HG02938 (cell line): ENCODE data around the gene TUBGCP4.

Experiments used
- ATAC-seq: cut with Tn5 transposase; IDR thresholded peaks from one replicate; pipeline ENCODE4 v1.9.1; 2021; ENCODE audit warnings: mild to moderate bottlenecking, moderate library complexity; ENCODE audit not compliant: unreplicated experiment

Gene TUBGCP4

DNA sequence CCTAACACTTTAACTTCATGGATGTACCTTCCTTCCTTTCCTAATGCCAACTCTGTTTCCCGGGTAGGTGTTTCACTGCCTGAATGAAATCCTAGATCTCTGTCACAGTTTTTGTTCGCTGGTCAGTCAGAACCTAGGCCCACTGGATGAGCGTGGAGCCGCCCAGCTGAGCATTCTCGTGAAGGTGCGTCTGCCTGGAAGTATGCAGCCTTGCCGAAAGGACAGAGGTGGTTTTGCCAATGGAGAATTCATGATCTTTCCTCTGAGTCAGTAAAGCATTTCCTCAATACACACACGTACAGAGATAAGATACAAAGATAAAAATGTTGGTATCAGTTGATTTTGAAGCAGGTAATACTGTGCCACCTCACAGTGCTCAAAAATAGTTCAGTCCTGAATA, 32.7 kb downstream of the TUBGCP4 start:
- ATAC-seq = no peak

DNA sequence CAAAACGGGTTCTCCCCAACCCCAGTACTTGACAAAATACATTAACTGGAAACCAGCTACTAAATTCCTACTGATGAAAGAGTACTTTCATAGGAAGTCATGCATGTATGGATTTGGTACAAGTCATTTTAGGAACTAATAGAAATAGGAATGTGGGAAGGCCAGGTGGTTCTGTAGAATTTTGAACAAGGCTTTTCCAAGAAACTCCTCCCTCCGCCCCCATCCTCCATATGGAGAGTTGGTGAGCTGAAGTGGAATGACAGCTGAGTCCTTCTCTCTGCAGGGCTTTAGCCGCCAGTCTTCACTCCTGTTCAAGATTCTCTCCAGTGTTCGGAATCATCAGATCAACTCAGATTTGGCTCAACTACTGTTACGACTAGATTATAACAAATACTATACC, 33.2 kb downstream of the TUBGCP4 start:
- ATAC-seq = no peak

DNA sequence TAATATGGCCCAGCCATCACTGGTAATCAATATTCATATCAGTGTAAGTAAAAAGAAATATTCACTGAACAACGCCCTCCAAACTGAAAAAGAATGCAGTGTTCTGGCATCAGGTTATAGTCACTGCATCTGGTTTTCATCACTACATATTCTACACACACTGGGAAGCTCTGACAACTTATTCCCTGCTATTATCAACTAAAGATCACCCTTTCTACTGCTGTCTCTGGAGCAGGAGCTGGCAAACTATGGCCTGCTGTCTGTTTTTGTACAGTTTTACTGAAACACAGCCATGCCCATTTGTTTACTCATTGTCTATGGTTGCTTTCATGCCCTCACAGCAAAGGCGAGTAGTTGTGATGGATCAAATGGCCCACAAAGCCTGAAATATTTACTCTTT, 35.3 kb downstream of the TUBGCP4 start:
- ATAC-seq = no peak

DNA sequence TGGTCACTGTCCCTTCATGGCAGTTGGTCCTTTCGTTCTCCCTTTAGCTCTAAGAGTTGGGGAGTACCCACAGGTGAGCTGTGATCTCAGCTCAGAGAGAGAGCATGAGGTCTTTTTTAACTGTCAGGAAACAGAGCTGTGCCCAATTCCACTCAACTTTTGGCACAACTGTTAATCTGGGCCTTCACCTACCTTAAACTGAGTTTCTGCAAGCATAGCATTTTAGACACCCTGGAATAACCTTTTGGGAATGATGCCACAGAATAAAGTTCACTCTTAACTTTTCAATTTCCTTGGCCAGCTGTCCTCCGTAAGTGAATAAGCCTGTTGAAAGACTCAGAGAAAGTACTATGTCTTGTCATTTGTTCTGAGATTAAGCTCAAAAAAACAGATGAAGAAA, 35.9 kb downstream of the TUBGCP4 start:
- ATAC-seq = no peak

DNA sequence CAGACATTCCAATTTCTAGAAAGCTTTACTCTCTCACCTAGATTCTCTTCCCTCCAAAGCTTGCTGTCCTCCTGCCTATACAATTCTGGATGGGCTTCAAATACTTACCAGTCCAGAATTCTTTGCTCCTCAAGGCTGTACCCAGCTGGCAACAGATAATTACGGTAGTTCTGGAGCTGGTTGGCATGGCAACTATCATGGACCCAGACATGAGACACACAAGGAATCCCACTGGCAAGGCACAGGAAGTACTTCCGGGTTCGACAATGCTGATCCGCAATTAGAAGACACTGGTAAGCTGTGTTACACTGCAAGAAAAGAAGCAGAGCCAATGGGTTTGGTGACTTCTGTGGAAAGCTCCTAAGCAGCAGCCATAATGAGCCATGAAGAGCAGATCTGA, 37.9 kb downstream of the TUBGCP4 start:
- no peak for ATAC-seq

DNA sequence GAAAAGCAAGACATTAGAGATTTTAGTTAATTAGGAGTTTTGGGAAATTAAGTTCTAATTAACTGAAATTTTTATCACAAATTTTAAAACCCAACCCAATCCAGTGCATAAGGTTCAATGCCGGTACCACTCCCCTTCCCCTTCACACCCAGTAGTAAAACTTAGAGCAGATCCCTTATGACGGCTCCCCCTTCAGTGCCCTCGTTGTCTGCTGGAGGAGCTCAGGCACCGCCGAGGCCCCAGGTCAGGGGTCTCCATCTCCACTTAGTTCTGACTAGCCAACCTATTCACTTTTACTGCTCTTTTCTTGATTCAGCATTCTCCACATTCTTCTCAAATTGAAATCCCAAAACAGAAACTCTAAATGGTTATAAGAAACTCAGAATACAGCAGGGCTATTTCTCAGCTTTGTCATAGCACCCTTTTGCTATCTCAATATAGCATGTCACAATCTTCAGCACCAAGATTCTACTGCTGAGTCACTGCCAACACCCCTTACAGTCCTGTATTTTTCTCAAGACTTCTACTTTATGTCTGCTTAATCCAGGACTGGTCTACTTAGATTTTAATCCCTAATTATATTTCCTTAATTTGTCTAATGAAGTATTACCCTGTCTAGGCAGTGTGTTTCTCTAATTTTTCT, 39.8 kb downstream of the TUBGCP4 start:
- no peak for ATAC-seq

DNA sequence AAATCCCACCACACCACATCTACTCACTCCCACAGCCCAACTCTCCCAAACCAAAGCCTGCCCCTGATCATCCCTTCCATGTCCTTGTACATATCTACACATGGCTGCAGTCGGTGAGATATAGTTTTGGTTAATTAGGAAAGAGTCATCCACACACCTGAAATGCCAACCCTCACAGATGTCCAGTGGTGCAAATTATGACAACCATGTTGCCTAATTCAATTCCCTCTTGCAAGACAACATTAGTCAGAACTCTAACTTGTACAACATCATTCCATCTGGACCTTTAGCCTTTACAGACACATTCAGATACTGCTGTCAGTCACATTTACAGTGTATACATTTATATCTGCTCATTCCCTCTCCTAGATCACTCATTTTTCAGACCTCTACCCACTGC, 41.2 kb downstream of the TUBGCP4 start:
- ATAC-seq = no peak

DNA sequence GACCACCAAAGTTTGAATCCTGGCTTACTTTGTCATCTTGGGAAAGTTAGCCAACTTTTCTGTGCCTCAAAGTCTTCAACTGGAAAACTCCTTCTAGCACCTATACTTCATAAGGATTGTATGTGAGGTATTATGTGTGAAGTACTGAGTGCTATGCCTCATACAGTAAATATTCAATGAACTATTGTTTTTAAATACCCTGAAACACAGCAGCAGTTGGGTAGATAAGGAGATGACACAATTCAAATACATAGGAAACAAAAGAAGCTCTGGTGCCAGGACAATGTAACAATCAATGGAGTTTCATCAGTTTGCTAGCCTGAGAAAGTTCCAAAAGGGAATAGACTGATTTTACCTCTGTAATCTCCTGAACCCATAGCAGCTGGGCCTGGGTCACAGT, 43.3 kb downstream of the TUBGCP4 start:
- ATAC-seq = no peak

DNA sequence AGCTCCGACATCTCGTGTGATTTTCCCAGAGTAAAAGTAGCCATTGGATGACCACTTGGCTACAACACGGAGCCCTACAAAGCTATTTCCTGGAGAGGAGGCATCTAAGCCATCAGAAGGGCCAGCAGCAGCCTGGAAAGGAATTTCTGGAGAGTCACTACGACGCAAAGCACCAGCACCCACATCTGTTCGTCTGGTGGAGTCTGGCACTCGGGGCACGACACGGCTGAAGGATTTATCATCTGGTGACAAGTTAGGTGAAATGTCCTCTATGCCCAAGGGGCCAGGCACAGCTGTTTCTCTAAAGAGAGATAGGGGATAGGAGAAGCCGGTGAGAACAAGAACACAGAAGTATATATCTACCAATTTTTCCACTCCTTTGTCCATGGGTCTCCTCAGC, 49.5 kb downstream of the TUBGCP4 start:
- ATAC-seq = no peak

DNA sequence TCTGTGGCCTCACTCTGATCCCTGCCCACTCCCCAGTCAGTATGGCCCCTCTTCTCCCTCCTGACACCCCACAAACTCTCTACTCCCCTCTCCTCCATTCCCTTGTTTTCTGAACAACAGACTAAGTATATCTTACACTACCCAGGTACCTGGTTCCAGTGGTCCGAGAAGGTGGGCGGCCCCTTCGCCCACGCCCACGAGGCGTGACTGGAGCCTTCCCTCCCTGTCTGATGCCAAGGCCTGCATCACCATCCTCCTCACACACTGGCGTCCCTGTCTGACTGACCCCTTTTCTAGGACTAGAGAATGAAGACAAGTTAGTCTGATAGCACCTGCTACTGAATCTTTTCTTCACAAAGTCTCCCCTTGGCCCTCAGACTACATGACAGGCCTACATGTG, 50.0 kb downstream of the TUBGCP4 start:
- no peak for ATAC-seq

DNA sequence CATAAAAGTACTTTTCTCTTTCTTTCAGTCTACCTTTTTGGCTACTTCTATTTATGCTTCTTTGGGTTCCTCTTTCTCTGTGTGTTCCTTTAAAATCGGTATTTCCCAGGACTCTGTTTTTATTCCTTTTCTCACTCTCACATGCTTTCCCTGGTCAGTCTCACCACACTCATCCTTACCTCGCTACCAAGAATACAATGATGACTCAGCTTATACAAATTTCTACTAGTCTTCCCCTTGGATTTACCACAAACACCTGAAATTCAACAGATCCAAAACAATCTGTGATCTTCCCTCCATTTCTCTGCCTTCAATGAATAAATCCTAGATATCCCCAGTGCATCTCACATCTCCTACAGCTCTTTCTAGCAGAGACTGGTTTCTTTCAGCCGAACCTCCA, 52.9 kb downstream of the TUBGCP4 start:
- ATAC-seq = no peak

DNA sequence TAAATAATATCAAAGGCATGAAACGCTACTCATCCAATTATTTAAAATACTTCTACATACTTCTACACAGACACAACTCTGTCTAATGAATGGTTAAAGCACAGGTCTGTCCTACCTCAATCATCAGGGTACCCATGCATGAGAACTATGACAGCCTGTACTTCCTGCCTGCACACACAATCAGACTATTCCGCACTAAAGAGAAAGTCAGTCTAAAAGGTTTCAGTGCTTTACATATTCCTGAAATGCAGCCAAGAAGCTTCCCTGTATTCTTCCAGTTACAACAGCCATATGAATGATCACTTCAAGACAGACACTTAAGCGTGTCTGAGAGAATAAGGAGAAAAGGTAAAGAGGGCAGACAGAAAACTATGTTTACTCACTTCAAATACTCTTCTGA, 58.8 kb downstream of the TUBGCP4 start:
- ATAC-seq = no peak

DNA sequence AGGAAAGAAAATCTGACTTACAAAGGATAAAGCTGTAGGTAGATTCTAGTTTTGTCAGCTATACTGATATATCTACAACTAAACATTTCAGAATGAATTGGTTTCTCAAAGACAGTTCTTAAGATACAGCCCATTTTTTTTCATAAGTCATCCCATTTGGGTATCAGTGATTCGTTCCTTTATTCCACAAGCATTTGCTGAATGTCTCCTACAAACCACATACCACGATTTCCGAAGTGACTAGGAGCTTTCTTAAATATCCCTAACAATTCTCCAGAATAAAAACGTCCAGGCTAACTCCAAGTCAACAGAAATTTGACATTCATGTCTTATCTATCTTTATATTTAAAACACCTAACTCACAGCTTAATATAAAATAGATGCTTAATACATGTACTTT, 62.3 kb downstream of the TUBGCP4 start:
- ATAC-seq = no peak

DNA sequence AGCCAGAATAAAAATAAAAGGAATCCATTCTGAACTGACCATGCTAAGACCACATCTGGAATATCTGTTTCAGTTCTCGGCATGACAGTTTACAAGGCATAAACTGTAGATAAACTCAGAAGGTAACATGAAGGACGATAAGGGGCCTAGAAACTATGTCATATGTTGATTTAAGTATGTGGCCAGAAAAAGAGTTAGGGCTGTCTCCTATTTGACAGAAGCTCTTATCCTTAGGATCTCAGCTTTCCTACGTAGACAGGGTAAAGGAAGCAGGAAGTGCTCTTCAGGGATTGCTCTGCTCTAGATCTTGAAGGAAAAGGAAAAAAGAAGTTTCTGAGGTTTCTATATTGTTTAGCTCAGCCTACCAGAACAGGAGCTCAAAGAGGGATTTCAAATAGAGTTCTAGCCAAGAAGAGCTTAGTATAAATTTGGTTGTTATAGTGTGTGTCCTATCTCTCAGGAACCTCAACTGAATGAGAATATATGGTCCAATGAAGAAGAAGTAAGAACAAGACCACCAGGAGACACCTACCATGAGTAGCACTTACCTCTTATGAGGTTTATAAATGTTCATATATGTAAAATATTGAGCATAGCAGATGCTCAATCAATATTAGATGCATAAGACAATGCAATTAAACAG, 62.9 kb downstream of the TUBGCP4 start:
- no peak for ATAC-seq

DNA sequence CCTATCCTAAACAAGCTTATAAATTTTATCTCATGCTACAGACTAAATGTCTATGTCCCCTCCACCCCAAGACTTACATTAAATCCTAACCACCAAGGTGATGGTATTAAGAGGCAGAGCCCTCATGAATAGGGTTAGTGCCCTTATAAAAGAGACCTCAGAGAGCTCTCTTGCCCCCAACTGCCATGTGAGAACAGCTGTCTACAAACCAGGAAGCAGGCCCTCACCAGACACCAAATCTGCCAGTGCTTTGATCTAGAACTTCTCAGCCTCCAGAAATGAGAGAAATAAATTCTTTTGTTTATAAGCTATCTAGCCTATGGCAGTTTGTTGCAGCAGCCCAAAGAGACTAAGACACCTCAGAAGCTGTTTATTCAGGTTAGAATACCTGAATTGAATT, 63.5 kb downstream of the TUBGCP4 start:
- ATAC-seq = no peak

DNA sequence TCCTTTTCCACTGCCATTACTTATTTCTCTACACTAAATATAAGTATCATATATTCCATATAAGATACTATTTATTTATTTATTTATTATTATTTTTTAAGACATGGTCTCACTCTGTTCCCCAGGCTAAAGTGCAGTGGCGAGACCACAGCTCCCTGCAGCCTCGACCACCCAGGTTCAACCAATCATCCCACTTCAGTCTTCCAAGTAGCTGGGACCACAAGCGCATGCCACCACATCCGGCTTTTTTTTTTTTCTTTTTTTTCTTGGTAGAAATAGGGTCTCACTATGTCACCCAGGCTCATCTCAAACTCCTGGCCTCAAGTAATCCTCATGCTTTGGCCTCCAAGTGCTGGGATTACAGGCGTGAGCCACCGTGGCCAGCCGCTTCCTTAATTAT, 65.5 kb downstream of the TUBGCP4 start:
- ATAC-seq = no peak

DNA sequence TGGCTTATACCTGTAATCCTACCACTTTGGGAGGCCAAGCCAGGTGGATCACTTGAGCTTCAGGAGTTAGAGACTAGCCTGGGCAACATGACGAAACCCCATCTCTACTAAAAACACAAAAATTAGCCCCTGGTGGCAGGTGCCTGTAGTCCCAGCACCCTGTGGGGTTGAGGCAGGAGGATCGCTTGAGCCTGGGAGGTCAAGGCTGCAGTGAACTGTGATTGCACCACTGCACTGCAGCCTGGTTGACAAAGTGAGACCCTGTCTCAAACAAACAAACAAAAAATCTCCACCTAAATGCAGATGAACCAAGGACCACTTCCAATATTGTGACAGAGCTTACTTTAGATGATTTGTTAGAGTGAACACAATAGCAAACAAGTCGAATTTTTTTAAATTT, 68.4 kb downstream of the TUBGCP4 start:
- ATAC-seq = no peak

DNA sequence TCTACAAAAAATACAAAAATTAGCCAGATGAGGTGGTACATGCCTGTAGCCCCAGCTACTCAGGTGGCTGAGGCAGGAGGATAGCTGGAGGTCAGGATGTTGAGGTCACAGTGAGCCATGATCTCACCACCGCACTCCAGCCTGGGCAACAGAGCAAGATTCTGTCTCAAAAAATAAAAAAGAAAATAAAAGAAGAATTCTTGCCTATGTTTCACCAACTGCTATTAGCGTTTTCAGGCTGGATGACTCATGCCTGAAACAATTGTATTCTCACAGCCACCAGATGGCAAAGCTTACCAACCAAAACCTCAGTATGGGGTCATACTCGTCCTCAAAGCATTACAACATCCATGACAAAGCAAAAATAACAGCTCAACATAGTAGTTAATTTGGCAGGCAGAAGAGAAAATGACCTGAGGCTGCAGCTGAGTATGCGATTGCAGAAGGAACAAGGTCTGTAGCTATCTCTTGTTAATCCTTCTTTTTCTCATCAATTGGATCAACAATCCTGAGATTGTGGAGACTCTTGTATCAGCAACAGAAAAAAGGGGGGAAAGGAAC, 69.9 kb downstream of the TUBGCP4 start:
- ATAC-seq = peak; percentile 64

DNA sequence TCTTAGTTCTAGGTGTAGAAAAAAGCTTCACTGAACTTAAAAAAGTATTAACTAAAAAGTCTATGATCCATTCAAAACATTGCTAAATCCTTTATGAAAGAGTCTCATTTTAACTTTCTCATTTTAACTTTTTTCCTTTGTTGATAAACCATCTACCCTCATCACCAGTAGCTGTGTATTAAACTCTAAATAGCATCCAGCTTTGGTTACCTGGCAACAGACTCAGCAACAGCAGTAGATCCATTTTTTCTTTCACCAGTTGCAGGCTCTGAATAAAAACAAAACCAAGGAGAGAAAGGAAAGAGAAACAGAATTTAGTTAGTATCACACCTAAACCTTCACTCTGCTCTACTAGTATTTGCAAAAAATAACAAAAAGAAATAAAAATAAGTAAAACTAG, 70.4 kb downstream of the TUBGCP4 start:
- ATAC-seq = no peak

DNA sequence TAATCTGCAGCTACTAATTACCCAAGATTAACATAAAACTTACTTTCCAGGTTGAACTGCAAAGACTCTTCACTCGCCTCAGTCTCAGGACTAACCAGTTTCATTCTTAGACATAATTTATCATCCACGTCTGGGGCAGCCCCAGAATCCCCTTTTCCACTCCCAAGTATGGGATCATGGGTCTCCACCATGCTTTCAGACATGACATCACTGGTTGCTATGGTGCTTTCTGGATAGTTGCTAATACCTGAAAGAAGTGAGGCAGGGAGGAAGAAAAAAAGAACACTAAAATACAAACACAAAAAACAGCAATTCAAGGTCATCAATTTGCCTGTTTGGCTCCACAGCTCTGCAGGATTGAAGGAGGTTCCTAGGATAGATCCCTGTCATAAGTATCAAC, 75.4 kb downstream of the TUBGCP4 start:
- no peak for ATAC-seq

DNA sequence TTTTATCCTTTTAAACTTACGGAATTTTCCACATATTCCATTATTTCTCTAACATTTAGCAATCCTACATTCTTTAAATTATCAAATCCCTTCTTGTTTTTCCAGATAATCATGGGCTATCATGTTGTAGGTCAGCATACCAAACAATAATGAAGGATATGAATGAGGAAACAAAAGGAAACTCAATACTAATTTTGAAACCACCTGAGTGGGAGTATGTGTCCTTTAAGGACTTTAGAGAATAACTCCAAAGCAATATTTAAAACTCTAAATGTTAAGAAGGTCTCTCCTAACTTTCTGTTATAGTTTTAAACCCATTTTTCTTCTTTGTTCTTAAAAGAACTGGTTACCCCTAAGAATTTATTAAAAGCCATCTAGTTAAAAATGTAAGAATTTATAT, 79.1 kb downstream of the TUBGCP4 start:
- ATAC-seq = no peak
